Measurements from ENCODE around the gene VASN. TPM values are rescaled to one million over a fixed set of nuclear protein-coding genes. Genes with fewer than 3 reads are reported as not detected.
"Not testable (repeated sequence)": the region's sequence is repeated elsewhere in the genome, so short reads cannot be mapped to it uniquely, and the experiment has no call there.

VASN gene
- 31.5 TPM for total RNA-seq

DNA sequence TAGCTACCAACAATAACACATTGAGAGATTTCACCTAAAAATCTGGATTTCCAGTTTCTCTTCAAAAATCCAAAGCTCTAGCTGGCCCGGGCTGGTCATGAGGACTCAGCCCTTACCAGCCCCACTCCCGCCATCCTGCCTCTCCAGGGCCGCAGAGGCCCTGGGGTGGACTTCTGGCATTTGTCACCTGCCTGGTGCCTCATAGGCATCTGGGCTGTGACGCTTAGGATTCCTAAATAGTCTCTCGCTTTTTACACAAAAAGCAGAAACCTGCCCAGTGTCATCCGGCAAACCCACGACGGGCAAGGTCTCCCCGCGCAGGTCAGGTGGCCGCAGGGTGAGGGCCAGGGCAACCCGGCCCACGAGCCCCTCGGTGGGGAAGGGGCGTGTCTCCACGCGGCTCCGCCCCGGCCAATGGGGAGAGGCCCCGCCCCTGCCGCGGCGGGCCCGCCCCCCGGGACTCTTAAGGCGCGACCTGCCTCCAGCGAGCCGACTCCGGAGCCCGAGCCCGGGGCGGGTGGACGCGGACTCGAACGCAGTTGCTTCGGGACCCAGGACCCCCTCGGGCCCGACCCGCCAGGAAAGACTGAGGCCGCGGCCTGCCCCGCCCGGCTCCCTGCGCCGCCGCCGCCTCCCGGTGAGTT lies at the start of gene VASN:
Gene VASN, plus strand, starts transcription at position 492 of the 644 bp plus-strand sequence. CDS start 9,030 bp downstream, outside the sequence.
- peak; percentile 80 for DNase-seq (ENCODE audit: low spot score)

DNA sequence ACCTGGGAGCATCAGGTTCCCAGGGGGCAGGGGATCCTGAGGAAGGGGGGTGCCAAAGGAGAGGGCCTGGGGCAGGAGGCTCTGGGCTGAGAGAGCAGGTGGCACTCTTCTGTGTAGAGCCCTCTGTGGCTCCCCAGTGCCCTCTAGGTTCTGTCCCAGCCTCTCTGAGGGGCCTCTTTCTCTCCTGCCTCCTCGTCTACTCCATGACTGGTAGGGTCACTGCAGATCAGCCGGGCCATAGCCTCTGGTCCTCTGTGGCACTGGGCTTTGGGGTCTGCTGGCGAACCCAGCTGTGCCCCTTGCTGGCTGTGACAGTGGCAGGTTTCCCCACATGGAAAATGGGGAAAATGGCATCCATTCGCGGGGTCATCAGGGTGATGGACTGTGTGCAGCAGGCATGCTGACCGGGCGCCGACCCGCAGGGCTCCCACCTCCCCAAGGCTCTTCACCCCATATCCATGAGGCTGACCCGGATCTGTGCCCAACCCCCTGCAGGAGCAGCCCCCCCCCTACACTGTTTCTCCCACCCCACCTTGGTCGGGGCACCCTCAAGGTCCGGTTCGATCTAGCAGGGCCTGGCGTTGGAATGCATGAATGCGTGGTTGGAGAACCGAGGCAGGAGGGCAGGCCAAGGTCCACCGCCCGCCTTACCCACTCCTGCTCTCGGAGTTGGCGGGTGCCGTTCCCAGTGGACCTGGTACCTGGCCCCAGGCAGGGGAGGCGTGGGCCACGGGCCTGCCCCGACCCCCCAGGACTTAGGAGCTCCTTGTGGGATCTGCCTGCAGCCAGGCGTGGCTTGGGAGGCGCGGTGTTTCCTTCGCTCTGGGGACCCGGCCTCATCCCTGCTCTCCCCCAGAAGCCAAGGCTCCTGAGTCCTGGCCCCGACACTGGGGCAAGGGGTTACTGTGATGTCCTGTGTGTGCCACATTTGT lies 49.3 kb upstream of the VASN start:
- peak; percentile 46 for DNase-seq (ENCODE audit: low spot score)

DNA sequence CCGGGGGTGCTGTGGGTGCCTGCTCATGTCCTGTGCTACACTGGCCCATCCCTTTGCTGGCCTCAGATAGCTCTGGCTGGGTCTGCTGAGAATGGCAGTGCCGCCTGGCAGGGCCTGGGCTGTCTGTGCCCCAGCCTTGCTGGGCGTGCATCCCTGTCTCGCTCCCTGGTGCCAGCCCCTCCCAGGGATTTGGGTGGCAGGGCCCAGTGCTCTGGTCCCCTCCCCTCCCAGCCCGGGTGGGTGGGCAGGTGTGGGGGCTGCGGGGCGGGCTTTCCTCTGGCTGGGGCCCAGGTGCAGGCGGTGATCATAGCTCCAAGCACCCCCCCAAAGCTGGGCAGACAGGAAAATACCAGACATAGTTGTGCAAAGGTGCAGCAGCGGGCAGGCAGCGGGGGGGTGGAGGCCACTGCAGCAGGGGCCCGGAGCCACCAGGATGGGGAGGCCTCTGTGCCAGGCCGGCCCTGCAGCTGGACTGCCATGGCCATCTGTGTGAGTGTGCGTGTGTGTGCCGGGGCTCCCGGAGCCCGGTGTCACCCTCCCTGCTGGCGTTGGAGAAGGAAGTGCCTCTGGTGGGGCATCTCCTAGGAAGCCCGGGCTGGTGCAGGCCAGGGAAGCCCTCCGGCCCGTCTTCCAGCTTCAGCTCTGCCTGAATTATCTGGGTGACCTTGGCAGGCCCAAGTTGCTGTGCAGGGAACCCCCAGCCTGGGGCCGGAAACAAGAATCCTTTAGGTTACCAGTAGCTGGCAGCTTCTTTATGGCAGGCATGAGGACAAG lies 48.4 kb upstream of the VASN start:
- DNase-seq (ENCODE audit: low spot score), result no peak

DNA sequence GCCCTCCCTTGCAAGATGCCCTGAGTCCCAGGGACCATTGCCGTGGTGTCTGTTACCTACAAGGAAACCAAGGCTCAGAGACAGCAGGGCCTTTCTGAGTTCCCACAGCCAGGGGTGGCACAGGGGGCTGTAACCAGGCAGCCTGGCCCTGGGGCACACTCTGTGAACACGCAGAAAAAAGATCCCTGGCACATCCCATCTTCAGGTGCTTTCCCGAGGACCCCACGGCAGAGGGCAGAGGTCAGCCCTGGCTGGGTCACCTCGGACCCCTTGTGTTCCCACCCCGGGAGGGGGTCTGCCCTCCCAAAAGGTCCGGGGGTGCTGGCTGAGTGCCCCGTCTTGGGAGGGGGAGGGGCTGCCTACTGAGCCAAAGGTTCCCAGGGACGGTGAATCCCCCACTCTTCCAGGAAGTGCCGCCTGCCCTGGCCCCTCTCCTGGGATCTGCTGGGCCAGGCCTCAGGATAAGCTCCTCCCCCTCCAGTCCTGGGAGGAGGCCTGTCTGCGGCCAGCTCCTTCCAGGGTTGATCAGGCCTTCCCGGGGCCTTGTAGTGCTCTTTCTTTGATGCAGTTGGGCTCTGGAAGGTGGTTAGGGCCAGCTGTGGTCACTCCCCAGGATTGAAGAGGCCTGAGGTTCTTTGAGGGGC lies 47.7 kb upstream of the VASN start:
- DNase-seq (ENCODE audit: low spot score), result no peak

DNA sequence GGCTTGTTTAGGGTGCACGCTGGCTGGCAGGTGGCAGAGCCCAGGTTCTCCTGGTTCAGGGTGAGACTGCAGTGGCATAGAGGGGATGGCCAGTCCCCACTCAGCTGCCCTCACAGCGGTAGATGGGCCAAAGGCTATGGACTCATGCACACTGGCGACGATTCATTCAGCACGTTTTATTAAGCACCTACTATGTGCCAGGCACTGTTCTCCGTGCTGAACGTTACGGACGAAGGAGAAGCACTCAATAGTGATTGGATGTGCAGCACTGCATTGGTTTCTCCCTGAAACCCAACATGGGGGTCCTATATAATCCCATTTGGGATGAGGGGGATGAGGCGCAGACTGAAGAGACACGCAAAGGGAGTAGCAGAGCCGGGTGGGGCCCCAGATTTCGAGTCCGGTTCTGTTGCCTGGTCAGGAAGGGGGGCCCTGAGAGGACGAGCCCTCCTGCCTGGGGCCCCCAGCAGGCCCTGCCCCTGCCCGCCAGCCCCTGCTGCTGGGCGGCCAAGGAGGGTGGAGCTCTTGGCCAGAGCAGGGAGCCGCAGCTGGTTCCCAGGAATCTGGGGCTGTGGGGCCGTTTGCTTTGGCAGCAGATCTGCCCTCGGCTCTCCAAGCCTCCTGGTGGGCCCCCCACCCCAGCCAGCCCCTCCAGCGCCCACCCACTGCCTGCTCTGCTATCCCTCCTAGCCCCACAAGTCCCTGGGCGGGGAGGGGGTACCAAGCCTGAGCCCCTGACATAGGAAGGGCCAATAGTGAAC lies 47.0 kb upstream of the VASN start:
- no peak for DNase-seq (ENCODE audit: low spot score)

DNA sequence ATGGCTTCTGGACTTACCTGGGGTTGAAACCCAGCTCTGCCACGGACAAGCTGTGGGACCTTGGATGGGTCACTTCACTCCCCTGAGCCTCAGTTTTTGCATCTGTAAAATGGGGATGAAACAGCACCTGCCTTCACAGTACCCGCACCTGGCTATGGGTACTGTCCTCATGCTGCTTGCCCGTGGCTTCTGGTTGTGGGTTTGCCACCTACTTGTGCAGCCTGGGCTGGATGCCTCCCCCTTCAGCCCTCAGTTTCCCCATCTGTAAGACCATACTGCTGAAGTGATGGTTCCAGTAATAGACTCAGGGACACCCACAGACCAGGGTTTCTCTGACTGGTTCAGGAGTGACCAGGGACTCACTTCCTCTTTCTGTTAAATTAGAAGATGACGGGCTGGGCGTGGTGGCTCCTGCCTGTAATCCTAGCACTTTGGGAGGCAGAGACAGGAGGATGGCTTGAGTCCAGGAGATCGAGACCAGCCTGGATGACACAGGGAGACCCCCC lies 46.3 kb upstream of the VASN start:
- no peak for DNase-seq (ENCODE audit: low spot score)

DNA sequence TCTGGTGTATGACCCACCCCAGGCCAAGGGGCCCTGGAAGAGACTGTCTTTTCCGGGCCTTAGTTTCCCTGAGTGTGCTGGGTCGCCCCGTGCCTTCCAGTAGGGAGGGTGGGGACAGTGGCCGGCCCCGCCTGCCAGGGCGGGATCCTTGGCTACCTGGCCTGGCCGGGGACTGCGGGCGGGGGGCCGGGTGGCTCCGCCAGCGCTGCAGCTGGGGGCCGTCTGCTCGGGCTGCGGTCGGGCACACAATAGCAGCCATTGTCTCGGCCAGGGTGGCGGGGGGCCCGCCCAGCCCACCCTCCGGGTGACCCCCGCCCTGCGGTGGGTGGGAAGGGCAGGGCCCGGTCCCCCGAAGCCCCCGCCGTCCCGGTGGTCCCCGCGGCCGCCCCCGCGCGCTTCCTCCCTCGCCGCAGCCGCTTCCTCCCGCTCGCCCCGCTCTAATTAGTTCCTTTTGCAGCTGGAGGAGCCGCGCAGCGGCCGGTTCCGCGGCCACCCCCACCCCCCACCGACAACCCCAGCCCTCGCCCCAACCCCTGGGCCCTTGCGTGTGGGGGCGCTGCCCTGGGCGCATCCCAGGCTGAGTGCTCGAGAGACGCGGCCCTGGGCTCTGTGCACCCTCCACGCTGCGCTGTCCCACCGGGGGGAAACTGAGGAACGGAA lies 44.1 kb upstream of the VASN start:
- no peak for DNase-seq (ENCODE audit: low spot score)

DNA sequence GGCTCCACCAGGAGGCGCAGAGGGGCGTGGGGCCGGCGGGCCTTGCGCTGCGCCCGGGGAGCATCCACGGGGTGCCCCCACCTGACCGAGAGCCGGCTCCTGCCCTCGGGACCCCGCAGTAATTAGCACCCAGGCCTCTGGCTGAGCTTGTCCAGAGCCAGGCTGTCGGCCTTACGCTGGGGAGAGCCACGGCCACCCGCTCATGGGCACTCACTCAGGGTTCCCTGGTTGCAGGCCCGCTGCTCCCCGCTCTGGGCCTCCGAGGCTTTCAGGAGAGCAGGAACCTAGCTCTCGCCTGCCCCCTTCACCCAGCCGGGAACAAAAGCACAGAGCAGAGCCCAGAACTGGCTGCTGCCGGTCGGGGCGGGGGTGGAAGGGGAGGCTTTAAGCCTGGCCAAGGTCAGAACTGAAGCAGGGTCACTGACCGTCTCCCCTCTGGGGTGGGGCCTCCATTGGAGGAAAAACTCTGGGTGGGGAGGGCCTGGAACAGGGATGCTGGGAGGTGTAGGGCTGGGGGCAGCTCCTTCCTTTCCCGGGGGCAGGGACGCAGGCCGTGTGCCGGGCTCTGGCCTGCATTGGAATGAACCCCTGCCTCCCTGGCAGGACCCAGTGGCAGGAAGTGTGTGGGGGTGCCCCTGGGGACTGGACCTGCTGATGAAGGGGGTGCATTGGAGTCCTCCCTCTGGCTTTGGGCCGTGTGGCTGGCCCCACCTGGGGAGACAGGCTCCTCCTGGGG lies 43.4 kb upstream of the VASN start:
- peak; percentile 81 for DNase-seq (ENCODE audit: low spot score)

DNA sequence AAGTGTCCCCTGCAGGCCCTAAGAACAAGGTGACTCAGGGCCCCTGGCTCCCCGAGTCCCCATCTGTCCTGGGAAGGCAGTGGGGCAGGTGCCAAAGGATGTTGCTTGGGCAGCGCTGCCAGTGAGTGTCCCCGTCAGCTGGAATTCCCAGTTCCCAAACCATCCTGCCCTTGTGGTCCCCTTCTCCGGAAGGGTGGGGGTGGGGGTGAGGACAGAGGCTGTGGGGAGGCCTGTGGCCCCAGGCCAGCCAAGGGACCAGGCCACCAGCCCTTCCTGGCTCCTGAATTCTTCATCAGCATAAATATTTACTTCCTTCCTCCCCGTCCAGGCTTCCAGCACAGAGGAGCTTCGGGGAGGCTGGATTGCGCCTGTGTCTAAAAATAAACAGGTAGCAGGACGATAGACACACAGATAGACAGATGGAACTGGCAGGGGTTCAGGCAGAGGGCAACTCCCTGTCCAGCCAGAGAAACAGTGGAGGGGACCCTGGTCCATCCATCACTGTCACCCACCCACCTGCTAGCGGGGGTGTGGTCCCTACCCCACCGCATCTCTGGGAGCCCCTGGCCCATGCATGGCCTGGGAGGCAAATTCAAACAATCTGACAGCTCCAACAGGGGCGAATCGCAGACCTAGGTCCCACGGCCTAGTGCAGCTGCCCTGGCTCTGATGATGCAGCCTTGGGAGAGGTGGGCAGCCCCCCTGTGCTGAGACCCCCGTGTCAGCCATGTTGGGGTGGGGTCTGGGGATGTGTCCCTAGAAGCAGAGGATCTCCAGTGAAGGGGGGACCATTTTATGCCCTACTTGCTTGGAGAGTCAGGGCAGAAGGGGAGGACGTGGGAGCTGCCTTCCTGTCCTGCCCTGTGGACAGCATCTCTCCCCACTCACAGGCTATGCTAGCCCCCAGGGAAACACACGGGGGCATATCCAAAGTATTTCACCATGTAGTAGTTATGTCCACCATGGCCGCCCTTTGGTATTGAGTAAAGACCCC lies 42.6 kb upstream of the VASN start:
- DNase-seq (ENCODE audit: low spot score), result no peak

DNA sequence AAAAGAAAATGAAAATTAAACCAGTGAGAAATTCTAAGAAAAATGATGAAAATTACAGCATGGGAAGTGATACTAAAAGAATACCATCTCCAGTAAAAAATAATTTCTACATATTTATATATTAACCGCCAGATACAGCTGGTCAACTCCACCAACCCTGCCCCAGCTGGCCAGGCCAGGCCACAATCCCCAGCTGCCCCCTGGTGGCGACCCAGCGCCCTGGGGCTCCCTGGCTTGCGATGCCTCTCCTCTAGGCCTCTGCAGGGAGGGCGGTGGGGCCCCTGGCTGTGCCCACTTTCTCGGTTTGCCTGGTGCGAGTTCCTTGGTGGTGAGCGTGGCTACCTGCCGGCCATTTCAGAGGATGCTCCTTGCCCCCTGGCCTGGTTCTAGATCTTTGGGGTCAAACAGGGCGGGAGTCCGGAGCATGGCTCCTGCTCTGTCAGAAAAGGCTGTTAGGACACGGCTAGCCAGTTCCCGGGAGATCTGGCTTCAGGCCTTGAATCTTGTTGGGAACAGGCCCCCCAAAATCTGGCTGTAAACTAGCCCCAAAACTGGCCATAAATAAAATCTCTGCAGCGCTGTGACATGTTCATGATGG lies 41.3 kb upstream of the VASN start:
- peak; percentile 79 for DNase-seq (ENCODE audit: low spot score)

DNA sequence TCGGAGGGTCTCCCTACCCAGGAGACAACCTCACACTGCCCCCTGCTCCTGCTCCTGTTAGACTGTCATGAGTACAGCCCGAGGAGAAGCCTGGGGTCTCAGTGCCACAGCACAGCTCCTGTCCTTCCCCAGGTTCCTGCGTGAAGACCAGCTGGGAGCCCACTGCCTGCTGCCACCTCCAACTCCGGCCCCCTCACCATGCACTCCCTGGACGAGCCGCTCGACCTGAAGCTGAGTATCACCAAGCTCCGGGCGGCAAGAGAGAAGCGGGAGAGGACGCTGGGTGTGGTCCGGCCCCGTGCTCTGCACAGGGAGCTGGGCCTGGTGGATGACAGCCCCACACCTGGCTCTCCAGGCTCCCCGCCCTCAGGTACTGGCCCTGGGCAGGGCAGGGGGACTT lies 39.6 kb upstream of the VASN start:
- no peak for DNase-seq (ENCODE audit: low spot score)

DNA sequence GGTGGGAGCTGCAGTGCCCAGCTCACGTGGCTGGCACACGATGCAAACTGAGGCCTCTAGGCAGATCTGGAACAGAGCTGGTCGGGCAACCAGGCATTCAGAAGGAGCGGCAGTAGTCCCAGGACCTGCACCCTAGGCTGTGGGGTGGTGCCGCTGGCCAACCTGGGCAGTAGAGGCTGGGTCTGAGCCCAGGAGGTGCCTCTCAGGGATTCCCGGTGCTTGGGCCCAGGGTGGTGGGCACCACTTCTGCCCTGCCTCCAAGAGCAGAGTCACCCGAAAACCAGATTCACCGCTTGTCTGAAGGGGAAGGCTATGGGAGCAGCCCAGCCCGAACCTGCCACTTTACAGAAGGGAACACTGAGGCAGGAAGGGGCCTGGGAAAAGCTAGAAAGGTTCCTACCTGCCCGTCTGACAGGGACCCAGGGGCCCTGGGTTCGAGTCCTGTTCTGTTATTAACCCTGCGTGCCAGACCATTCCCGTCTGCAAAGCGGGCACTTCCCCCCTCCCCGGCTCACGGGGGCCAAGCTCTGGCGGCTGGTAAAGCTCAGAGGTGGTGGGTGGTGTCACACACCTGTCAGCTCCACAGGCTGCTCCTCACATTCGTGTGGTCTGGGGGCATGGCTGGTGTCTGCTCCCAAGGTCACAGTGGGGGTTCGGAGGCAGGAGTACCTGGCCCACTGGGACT lies 38.9 kb upstream of the VASN start:
- no peak for DNase-seq (ENCODE audit: low spot score)

DNA sequence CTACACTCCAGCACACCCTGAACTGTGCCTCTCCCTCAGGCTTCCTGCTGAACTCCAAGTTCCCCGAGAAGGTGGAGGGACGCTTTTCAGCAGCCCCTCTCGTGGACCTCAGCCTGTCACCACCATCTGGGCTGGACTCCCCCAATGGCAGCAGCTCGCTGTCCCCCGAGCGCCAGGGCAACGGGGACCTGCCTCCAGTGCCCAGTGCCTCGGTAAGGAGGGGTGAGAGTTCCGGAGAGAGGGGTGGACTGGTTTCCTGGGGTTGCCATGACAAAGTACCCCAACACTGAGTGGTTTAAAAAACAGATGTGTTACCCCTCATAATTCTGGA lies 38.4 kb upstream of the VASN start:
- no peak for DNase-seq (ENCODE audit: low spot score)

DNA sequence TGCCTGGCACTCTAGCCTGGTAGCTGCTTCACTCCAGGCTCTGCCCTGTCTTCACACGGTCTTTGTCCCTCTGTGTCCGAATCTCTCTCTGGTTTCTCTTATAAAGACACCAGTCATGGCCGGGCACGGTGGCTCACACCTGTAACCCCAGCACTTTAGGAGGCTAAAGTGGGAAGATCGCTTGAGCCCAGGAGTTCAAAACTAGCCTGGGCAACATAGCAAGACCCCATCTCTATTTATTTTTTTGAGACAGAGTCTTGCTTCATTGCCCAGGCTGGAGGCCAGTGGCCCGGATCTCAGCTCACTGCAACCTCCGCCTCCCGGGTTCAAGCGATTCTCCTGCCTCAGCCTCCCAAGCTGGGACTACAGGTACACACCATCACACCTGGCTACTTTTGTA lies 37.9 kb upstream of the VASN start:
- DNase-seq (ENCODE audit: low spot score), result not testable (repeated sequence)

DNA sequence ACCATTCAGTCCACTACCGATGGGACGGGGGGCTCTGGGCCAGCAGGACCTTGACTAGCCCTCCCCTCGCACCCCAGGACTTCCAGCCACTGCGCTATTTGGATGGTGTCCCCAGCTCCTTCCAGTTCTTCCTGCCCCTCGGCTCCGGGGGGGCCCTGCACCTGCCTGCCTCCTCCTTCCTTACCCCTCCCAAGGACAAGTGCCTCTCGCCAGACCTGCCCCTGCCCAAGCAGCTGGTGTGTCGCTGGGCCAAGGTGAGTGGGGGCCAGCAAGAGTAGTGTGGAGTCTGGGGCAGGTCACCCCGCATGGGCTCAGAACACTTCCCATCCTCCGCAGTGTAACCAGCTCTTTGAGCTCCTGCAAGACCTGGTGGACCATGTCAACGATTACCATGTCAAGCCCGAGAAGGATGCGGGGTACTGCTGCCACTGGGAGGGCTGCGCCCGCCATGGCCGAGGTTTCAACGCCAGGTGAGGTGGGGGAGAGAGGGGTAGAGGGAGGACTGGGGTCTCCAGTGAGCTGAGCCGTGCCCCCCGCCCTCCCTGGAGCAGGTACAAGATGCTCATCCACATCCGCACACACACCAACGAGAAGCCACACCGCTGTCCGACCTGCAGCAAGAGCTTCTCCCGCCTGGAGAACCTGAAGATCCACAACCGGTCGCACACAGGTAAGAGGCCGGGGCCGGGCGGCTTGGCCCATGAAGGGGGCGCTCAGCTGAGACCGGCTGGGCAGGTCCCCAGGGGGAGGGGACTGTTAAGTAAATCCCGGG lies 36.7 kb upstream of the VASN start:
- no peak for DNase-seq (ENCODE audit: low spot score)

DNA sequence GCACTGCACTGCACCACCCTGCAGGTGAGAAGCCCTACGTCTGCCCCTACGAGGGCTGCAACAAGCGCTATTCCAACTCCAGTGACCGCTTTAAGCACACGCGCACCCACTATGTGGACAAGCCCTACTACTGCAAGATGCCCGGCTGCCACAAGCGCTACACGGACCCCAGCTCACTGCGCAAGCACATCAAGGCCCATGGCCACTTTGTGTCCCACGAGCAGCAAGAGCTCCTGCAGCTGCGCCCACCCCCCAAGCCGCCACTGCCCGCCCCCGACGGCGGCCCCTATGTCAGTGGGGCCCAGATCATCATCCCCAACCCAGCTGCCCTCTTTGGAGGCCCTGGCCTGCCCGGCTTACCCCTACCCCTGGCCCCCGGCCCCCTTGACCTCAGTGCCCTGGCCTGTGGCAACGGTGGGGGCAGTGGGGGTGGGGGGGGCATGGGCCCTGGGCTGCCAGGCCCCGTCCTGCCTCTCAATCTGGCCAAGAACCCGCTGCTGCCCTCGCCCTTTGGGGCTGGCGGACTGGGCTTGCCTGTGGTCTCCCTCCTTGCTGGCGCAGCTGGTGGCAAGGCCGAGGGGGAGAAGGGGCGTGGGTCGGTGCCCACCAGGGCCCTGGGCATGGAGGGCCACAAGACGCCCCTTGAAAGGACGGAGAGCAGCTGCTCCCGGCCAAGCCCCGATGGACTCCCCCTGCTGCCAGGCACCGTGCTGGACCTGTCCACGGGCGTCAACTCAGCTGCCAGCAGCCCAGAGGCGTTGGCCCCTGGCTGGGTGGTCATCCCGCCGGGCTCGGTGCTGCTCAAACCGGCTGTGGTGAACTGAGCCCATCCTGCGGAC lies 34.7 kb upstream of the VASN start:
- no peak for DNase-seq (ENCODE audit: low spot score)

Data from mucosa of gallbladder (tissue), 1 donor.